ENCODE results near the gene CGA.

The CGA gene

GRCh38 chr6:87054143-87054833, 40.6 kb downstream of the CGA start:
- no peak for TF ChIP-seq CTCF (IDR thresholded peaks at IDR 0.05)
- no peaks in the 10 kb centered on the region for H3K27me3 ChIP-seq (ENCODE audit: control insufficient read depth, insufficient read depth, low read length)
- H2AFZ ChIP-seq, result no peak overlapping the region

GRCh38 chr6:87053312-87053711, 41.6 kb downstream of the CGA start:
- Histone ChIP-seq H3K27ac (no peak overlapping the region), H3K9ac (no peak overlapping the region), H3K27me3 (ENCODE audit: control insufficient read depth, insufficient read depth, low read length) (no peaks in the 10 kb centered on the region), H3K9me3 (ENCODE audit: control insufficient read depth, low read length) (no peaks in the 10 kb centered on the region), H3K4me3 (ENCODE audit: low read depth, low read length) (no peak overlapping the region), H3K4me1 (no peaks in the 10 kb centered on the region), H3K36me3 (ENCODE audit: control insufficient read depth, insufficient read depth, low read length) (no peaks in the 10 kb centered on the region), H3K79me2 (no peaks in the 10 kb centered on the region), H3K4me2 (ENCODE audit: low read length) (no peak overlapping the region), H2AFZ (no peak overlapping the region)
- no peak for TF ChIP-seq CTCF (IDR thresholded peaks at IDR 0.05)

More at GRCh38 chr6:87054143-87054833, 40.6 kb downstream of the CGA start:
- H3K4me2 ChIP-seq (ENCODE audit: low read length), result no peak overlapping the region
- no peaks in the 10 kb centered on the region for H3K9me3 ChIP-seq (ENCODE audit: control insufficient read depth, low read length)
- no peak overlapping the region for H3K9ac ChIP-seq
- H3K79me2 ChIP-seq, result no peaks in the 10 kb centered on the region
- H3K4me1 ChIP-seq, result no peaks in the 10 kb centered on the region
- H3K27ac ChIP-seq, result no peak overlapping the region
- no peak overlapping the region for H3K4me3 ChIP-seq (ENCODE audit: low read depth, low read length)
- H3K36me3 ChIP-seq (ENCODE audit: control insufficient read depth, insufficient read depth, low read length), result no peaks in the 10 kb centered on the region

- Histone ChIP-seq H3K36me3 (ENCODE audit: control insufficient read depth, insufficient read depth, low read length) (no peaks in the 10 kb centered on the region), H3K79me2 (no peaks in the 10 kb centered on the region), H2AFZ (no peak overlapping the region), H3K27ac (no peak overlapping the region), H3K4me3 (ENCODE audit: low read depth, low read length) (no peak overlapping the region), H3K4me2 (ENCODE audit: low read length) (no peak overlapping the region), H3K9me3 (ENCODE audit: control insufficient read depth, low read length) (no peaks in the 10 kb centered on the region), H3K4me1 (no peaks in the 10 kb centered on the region), H3K27me3 (ENCODE audit: control insufficient read depth, insufficient read depth, low read length) (no peaks in the 10 kb centered on the region), H3K9ac (no peak overlapping the region)
- TF ChIP-seq CTCF (IDR thresholded peaks at IDR 0.05), result no peak
Observed at GRCh38 chr6:87049779-87050178, 45.1 kb downstream of the CGA start.

GRCh38 chr6:87045521-87046075, 49.3 kb downstream of the CGA start:
- no peak overlapping the region for H2AFZ ChIP-seq
- H3K27ac ChIP-seq, result no peak overlapping the region
- H3K9me3 ChIP-seq (ENCODE audit: control insufficient read depth, low read length), result no peaks in the 10 kb centered on the region
- H3K4me3 ChIP-seq (ENCODE audit: low read depth, low read length), result no peak overlapping the region
- no peaks in the 10 kb centered on the region for H3K27me3 ChIP-seq (ENCODE audit: control insufficient read depth, insufficient read depth, low read length)
- TF ChIP-seq CTCF (IDR thresholded peaks at IDR 0.05), result no peak
- no peaks in the 10 kb centered on the region for H3K4me1 ChIP-seq
- no peak overlapping the region for H3K4me2 ChIP-seq (ENCODE audit: low read length)
- no peak overlapping the region for H3K9ac ChIP-seq
- no peaks in the 10 kb centered on the region for H3K36me3 ChIP-seq (ENCODE audit: control insufficient read depth, insufficient read depth, low read length)
- no peaks in the 10 kb centered on the region for H3K79me2 ChIP-seq

- H3K27ac ChIP-seq, result no peak overlapping the region
- no peak overlapping the region for H2AFZ ChIP-seq
- H3K79me2 ChIP-seq, result no peaks in the 10 kb centered on the region
- H3K9me3 ChIP-seq (ENCODE audit: control insufficient read depth, low read length), result no peaks in the 10 kb centered on the region
- no peaks in the 10 kb centered on the region for H3K36me3 ChIP-seq (ENCODE audit: control insufficient read depth, insufficient read depth, low read length)
- no peak overlapping the region for H3K4me2 ChIP-seq (ENCODE audit: low read length)
- H3K27me3 ChIP-seq (ENCODE audit: control insufficient read depth, insufficient read depth, low read length), result no peaks in the 10 kb centered on the region
- no peak for TF ChIP-seq CTCF (IDR thresholded peaks at IDR 0.05)
- no peak overlapping the region for H3K4me3 ChIP-seq (ENCODE audit: low read depth, low read length)
- H3K9ac ChIP-seq, result no peak overlapping the region
- no peaks in the 10 kb centered on the region for H3K4me1 ChIP-seq
Observed at GRCh38 chr6:87040729-87041128, 54.2 kb downstream of the CGA start.
